ENCODE measurements around the gene ANKRD61.

DNA sequence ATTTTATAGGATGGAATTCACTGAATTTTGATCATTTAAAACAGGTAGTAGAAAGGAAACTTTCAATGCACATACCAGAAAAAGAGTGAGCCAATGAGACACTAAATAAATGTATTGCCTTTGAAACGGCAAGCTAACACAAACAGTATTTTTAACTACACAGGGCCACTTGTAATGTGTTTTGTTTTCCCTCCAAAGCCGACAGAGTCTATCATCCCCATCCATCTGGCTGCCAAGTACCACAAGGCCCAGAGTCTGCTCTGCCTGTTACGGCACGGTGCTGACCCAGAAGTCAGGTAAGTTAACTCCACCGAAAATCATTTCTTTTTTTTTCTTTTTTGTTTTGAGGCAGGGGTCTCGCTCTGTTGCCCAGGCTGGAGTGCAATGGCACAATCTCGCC, 1.5 kb downstream of the ANKRD61 start:
- TF ChIP-seq OSR1 (CRISPR knock-in tag; IDR thresholded peaks at IDR 0.05) (no peak), SNAI2 (CRISPR knock-in tag; IDR thresholded peaks at IDR 0.05) (no peak), ARNTL (CRISPR knock-in tag; IDR thresholded peaks at IDR 0.05; ENCODE audit: borderline replicate concordance, low read depth) (no peak)
- TF ChIP-seq, protein P1, sequence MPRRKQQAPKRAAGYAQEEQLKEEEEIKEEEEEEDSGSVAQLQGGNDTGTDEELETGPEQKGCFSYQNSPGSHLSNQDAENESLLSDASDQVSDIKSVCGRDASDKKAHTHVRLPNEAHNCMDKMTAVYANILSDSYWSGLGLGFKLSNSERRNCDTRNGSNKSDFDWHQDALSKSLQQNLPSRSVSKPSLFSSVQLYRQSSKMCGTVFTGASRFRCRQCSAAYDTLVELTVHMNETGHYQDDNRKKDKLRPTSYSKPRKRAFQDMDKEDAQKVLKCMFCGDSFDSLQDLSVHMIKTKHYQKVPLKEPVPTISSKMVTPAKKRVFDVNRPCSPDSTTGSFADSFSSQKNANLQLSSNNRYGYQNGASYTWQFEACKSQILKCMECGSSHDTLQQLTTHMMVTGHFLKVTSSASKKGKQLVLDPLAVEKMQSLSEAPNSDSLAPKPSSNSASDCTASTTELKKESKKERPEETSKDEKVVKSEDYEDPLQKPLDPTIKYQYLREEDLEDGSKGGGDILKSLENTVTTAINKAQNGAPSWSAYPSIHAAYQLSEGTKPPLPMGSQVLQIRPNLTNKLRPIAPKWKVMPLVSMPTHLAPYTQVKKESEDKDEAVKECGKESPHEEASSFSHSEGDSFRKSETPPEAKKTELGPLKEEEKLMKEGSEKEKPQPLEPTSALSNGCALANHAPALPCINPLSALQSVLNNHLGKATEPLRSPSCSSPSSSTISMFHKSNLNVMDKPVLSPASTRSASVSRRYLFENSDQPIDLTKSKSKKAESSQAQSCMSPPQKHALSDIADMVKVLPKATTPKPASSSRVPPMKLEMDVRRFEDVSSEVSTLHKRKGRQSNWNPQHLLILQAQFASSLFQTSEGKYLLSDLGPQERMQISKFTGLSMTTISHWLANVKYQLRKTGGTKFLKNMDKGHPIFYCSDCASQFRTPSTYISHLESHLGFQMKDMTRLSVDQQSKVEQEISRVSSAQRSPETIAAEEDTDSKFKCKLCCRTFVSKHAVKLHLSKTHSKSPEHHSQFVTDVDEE (CRISPR knock-in tag; IDR thresholded peaks at IDR 0.05): no peak

Measured in SK-N-SH treated with all-trans-retinoic acid at 6 μM for 48 hours (cell line).